ENCODE data around the gene NLRP13. TPM values are rescaled to one million over a fixed set of nuclear protein-coding genes. Genes with fewer than 3 reads are reported as not detected.

Gene NLRP13
- polyA plus RNA-seq, 2 of the 4 experiments (the other 2 are of a cell fraction): not detected

DNA sequence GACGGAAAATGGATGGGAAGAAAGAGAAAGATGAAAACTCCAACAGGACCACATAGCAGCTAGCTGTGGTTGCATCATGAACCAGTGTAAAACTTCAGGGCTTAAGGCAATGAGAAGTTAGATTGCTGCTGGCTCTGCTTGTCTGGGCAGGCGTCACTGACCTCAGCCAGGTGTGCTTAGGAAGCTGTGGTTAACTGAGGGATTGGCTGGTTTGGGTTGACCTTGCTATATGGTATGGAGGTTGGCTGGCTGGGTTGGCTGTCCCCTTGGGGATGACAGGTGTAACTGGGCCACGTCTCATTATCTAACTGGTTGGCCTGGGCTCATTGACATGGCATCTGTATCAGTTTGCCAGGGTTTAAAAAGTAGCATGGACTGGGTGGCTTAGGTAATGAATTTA lies 54.9 kb downstream of the NLRP13 start:
- Histone ChIP-seq H3K4me1 (no peaks in the 10 kb centered on the region), H3K9me3 (peaks cover 3% of the 10 kb centered on the region; the same call in 1 of the 3 replicates), H3K4me2 (no peak overlapping the region), H3K27ac (no peak overlapping the region), H3K4me3 (no peak overlapping the region)
- TF ChIP-seq E2F6 (IDR thresholded peaks at IDR 0.05; ENCODE audit: borderline replicate concordance, low read depth): no peak
- no peak for DNase-seq (ENCODE audit: low read depth in 1 of 2, low spot score in 1 of 2)
- ChIA-PET POLR2A (no interaction called here), CTCF (no interaction called here)
- WGBS (ENCODE audit: missing lambda C conversion rate): 3% methylated on average over 3 of the region's 3 CpGs
- ATAC-seq: no peak
- no peak for FAIRE-seq

DNA sequence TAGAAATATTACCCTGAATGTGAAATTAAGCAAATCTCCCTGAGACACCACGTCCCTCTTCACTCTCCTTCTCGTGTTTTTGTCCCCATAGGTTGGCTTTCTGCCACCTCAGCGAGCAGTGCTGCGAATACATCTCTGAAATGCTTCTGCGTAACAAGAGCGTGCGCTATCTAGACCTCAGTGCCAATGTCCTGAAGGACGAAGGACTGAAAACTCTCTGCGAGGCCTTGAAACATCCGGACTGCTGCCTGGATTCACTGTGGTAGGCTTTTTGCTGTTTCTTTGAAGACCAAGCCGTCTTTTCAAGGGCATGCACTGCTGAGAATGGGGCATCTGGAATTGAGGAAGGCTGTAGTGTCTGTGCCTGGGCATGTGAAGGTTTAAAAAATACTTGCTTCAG lies 61.4 kb downstream of the NLRP13 start:
- WGBS (ENCODE audit: missing lambda C conversion rate): 37% methylated on average over 11 of the region's 11 CpGs
- Histone ChIP-seq H3K27ac (no peak overlapping the region), H3K4me3 (no peak overlapping the region), H3K4me1 (no peaks in the 10 kb centered on the region), H3K9me3 (peaks cover 27% of the 10 kb centered on the region; the same call in 2 of the 3 replicates), H3K4me2 (no peak overlapping the region)
- ChIA-PET POLR2A (no interaction called here), CTCF (no interaction called here)
- TF ChIP-seq TP53 (CRISPR knock-in tag; IDR thresholded peaks at IDR 0.05) (no peak), CBX8 (IDR thresholded peaks at IDR 0.05) (no peak)
- DNase-seq (ENCODE audit: low read depth in 1 of 2, low spot score in 1 of 2) (no peak), FAIRE-seq (no peak), ATAC-seq (no peak)

GRCh38 chr19:55867101-55867500 lies 65.0 kb downstream of the NLRP13 start:
- TF ChIP-seq FOXS1 (CRISPR knock-in tag; IDR thresholded peaks at IDR 0.05) (no peak), E2F6 (IDR thresholded peaks at IDR 0.05; ENCODE audit: borderline replicate concordance, low read depth) (no peak), KDM1A (IDR thresholded peaks at IDR 0.05; ENCODE audit: low read depth) (no peak), TFCP2L1 (CRISPR knock-in tag; IDR thresholded peaks at IDR 0.05) (no peak), NR3C1 (IDR thresholded peaks at IDR 0.05) (no peak), HOXB5 (CRISPR knock-in tag; IDR thresholded peaks at IDR 0.05) (no peak), CBX8 (IDR thresholded peaks at IDR 0.05) (no peak), EHF (CRISPR knock-in tag; IDR thresholded peaks at IDR 0.05) (no peak), SMC3 (IDR thresholded peaks at IDR 0.05) (no peak), FOSL2 (IDR thresholded peaks at IDR 0.05) (no peak), FOSL2 (CRISPR knock-in tag; IDR thresholded peaks at IDR 0.05) (no peak), ZNF302 (CRISPR knock-in tag; IDR thresholded peaks at IDR 0.05) (no peak), TP53 (CRISPR knock-in tag; IDR thresholded peaks at IDR 0.05) (no peak), MAFK (IDR thresholded peaks at IDR 0.05; ENCODE audit: partially characterized antibody) (no peak), MAZ (IDR thresholded peaks at IDR 0.05; ENCODE audit: borderline replicate concordance, low read depth, low read length) (no peak), HEYL (CRISPR knock-in tag; IDR thresholded peaks at IDR 0.05) (no peak)
- TF ChIP-seq, protein P1, sequence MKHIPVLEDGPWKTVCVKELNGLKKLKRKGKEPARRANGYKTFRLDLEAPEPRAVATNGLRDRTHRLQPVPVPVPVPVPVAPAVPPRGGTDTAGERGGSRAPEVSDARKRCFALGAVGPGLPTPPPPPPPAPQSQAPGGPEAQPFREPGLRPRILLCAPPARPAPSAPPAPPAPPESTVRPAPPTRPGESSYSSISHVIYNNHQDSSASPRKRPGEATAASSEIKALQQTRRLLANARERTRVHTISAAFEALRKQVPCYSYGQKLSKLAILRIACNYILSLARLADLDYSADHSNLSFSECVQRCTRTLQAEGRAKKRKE (CRISPR knock-in tag; IDR thresholded peaks at IDR 0.05; ENCODE audit: low read depth): no peak
- TF ChIP-seq, protein P2, sequence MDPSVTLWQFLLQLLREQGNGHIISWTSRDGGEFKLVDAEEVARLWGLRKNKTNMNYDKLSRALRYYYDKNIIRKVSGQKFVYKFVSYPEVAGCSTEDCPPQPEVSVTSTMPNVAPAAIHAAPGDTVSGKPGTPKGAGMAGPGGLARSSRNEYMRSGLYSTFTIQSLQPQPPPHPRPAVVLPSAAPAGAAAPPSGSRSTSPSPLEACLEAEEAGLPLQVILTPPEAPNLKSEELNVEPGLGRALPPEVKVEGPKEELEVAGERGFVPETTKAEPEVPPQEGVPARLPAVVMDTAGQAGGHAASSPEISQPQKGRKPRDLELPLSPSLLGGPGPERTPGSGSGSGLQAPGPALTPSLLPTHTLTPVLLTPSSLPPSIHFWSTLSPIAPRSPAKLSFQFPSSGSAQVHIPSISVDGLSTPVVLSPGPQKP (IDR thresholded peaks at IDR 0.05; ENCODE audit: low read depth, low read length): no peak
- TF ChIP-seq, protein P3, sequence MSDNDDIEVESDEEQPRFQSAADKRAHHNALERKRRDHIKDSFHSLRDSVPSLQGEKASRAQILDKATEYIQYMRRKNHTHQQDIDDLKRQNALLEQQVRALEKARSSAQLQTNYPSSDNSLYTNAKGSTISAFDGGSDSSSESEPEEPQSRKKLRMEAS (IDR thresholded peaks at IDR 0.05): no peak
- TF ChIP-seq, protein P4, sequence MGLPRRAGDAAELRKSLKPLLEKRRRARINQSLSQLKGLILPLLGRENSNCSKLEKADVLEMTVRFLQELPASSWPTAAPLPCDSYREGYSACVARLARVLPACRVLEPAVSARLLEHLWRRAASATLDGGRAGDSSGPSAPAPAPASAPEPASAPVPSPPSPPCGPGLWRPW (IDR thresholded peaks at IDR 0.05): no peak
- WGBS (ENCODE audit: missing lambda C conversion rate): 51% methylated on average over 7 of the region's 7 CpGs
- no peak overlapping the region for H3K4me3 ChIP-seq
- H3K9me3 ChIP-seq: peaks cover 30% of the 10 kb centered on the region; the same call in 2 of the 3 replicates
- no peaks in the 10 kb centered on the region for H3K4me1 ChIP-seq
- ATAC-seq: no peak
- CTCF ChIA-PET: no interaction called here
- H3K27ac ChIP-seq: no peak overlapping the region
- H3K4me2 ChIP-seq: no peak overlapping the region
- DNase-seq (ENCODE audit: low read depth in 1 of 2, low spot score in 1 of 2): no peak
- no peak for FAIRE-seq
- POLR2A ChIA-PET: no interaction called here
